H9 (cell line): ENCODE data around the gene CBLN2. TPM values are rescaled to one million over a fixed set of nuclear protein-coding genes. Genes with fewer than 3 reads are reported as not detected.

Source experiments
- DNase-seq: peaks from one replicate; pipeline ENCODE4 v3.0.0-alpha.2; 2017
- H2AFZ ChIP-seq: one replicate; pipeline ENCODE4 v1.6.1; 2013; ENCODE audit warnings: mild to moderate bottlenecking, low read length, control low read depth, moderate library complexity
- H2AK5ac ChIP-seq: 2 replicates; pipeline ENCODE4 v1.6.1; 2013; ENCODE audit warnings: low read length, control low read depth, mixed read lengths; ENCODE audit not compliant: insufficient read length
- H2BK120ac ChIP-seq: one replicate; pipeline ENCODE4 v1.6.1; 2013; ENCODE audit warnings: low read depth, mild to moderate bottlenecking, low read length, control low read depth, inconsistent platforms; ENCODE audit not compliant: poor library complexity, severe bottlenecking
- H2BK12ac ChIP-seq: 2 replicates; pipeline ENCODE4 v1.6.1; 2013; ENCODE audit warnings: low read length, control low read depth, mixed read lengths, low read depth; ENCODE audit not compliant: insufficient read length
- H2BK15ac ChIP-seq: 2 replicates; pipeline ENCODE4 v1.6.1; 2013; ENCODE audit warnings: low read depth, low read length, control low read depth
- H2BK20ac ChIP-seq: one replicate; pipeline ENCODE4 v1.6.1; 2013; ENCODE audit warnings: low read depth, mild to moderate bottlenecking, low read length, control low read depth, inconsistent platforms; ENCODE audit not compliant: poor library complexity, severe bottlenecking
- H2BK5ac ChIP-seq: 2 replicates; pipeline ENCODE4 v1.6.1; 2013; ENCODE audit warnings: low read length, control low read depth, mixed read lengths; ENCODE audit not compliant: insufficient read length
- H3K14ac ChIP-seq: 2 replicates; pipeline ENCODE4 v1.6.1; 2013; ENCODE audit warnings: low read length, control low read depth; ENCODE audit not compliant: insufficient read depth
- H3K18ac ChIP-seq: 2 replicates; pipeline ENCODE4 v1.6.1; 2013; ENCODE audit warnings: low read depth, mild to moderate bottlenecking, mixed read lengths, low read length, control low read depth; ENCODE audit not compliant: insufficient read length
- H3K23ac ChIP-seq: 2 replicates; pipeline ENCODE4 v1.6.1; 2013; ENCODE audit warnings: low read length, control low read depth, mixed read lengths, low read depth; ENCODE audit not compliant: insufficient read length
- H3K23me2 ChIP-seq: 2 replicates; pipeline ENCODE4 v1.6.1; 2013; ENCODE audit warnings: low read depth, mild to moderate bottlenecking, mixed read lengths, low read length, control low read depth; ENCODE audit not compliant: insufficient read length, poor library complexity, severe bottlenecking
- H3K27ac ChIP-seq: 2 replicates; pipeline ENCODE4 v1.5.1; 2013; ENCODE audit warnings: low read length, control low read depth, mixed read lengths, low read depth; ENCODE audit not compliant: insufficient read length
- H3K27me3 ChIP-seq: 2 replicates; pipeline ENCODE4 v1.6.1; 2013; ENCODE audit warnings: low read length, control low read depth, inconsistent platforms; ENCODE audit not compliant: insufficient read depth
- H3K4ac ChIP-seq: 2 replicates; pipeline ENCODE4 v1.6.1; 2013; ENCODE audit warnings: low read depth, mild to moderate bottlenecking, control low read depth, inconsistent platforms, low read length, moderate library complexity
- H3K4me1 ChIP-seq: 2 replicates; pipeline ENCODE4 v1.6.1; 2013; ENCODE audit warnings: low read length, control low read depth, inconsistent platforms; ENCODE audit not compliant: insufficient read depth
- H3K4me2 ChIP-seq: 2 replicates; pipeline ENCODE4 v1.6.1; 2013; ENCODE audit warnings: low read length, control low read depth, mixed read lengths; ENCODE audit not compliant: insufficient read length, insufficient read depth
- H3K56ac ChIP-seq: 2 replicates; pipeline ENCODE4 v1.6.1; 2013; ENCODE audit warnings: low read depth, mild to moderate bottlenecking, mixed read lengths, low read length, control low read depth; ENCODE audit not compliant: insufficient read length
- H3K79me1 ChIP-seq: 2 replicates; pipeline ENCODE4 v1.6.1; 2013; ENCODE audit warnings: low read depth, mild to moderate bottlenecking, moderate library complexity, low read length, control low read depth, inconsistent platforms; ENCODE audit not compliant: insufficient read depth, poor library complexity, severe bottlenecking
- H3K79me2 ChIP-seq: 2 replicates; pipeline ENCODE4 v1.6.1; 2013; ENCODE audit warnings: low read length, control low read depth, inconsistent platforms; ENCODE audit not compliant: insufficient read depth
- H3K9ac ChIP-seq: 2 replicates; pipeline ENCODE4 v1.6.1; 2013; ENCODE audit warnings: low read length, control low read depth, mixed read lengths; ENCODE audit not compliant: insufficient read length; ENCODE audit errors: extremely low read depth
- H3K9me3 ChIP-seq: one replicate; pipeline ENCODE4 v1.6.1; 2013; ENCODE audit warnings: low read depth, low read length, inconsistent platforms; ENCODE audit not compliant: control insufficient read depth
- H3T11ph ChIP-seq: one replicate; pipeline ENCODE4 v1.6.1; 2013; ENCODE audit warnings: mild to moderate bottlenecking, low read length, control low read depth, inconsistent platforms
- H4K20me1 ChIP-seq: one replicate; pipeline ENCODE4 v1.6.1; 2013; ENCODE audit not compliant: control insufficient read depth, insufficient read length, insufficient read depth
- H4K5ac ChIP-seq: 2 replicates; pipeline ENCODE4 v1.6.1; 2013; ENCODE audit warnings: low read depth, mild to moderate bottlenecking, mixed read lengths, low read length, control low read depth; ENCODE audit not compliant: insufficient read length
- H4K8ac ChIP-seq: replicated peaks from 2 replicates; pipeline ENCODE4 v1.6.1; 2013; ENCODE audit warnings: low read length, control low read depth, mixed read lengths, low read depth; ENCODE audit not compliant: insufficient read length
- H4K91ac ChIP-seq: 2 replicates; pipeline ENCODE4 v1.6.1; 2013; ENCODE audit warnings: low read depth, mild to moderate bottlenecking, moderate library complexity, mixed read lengths, low read length, control low read depth; ENCODE audit not compliant: insufficient read length
- H3K27ac Mint-ChIP-seq, 3 experiments: 2 replicates in 2 of 3; 3 replicates in 1 of 3; pipeline ENCODE4 v1.8.0; 2020 to 2021; ENCODE audit warnings: mixed read lengths in 3 of 3, mild to moderate bottlenecking in 1 of 3, moderate library complexity in 1 of 3
- H3K27me3 Mint-ChIP-seq: 2 replicates; pipeline ENCODE4 v1.8.0; 2021; ENCODE audit warnings: low read depth, mild to moderate bottlenecking, moderate library complexity, mixed read lengths
- H3K36me3 Mint-ChIP-seq, 3 experiments: 2 replicates in 2 of 3; 3 replicates in 1 of 3; pipeline ENCODE4 v1.8.0; 2020 to 2021; ENCODE audit warnings: low read depth in 3 of 3, mixed read lengths in 3 of 3; ENCODE audit not compliant: insufficient read depth in 1 of 3
- H3K4me1 Mint-ChIP-seq, 2 experiments: 2 replicates each; pipeline ENCODE4 v1.8.0; 2020; ENCODE audit warnings: mixed read lengths in 2 of 2
- H3K4me3 Mint-ChIP-seq, 2 experiments: 2 replicates in 1 of 2; 3 replicates in 1 of 2; pipeline ENCODE4 v1.8.0; 2020 to 2021; ENCODE audit warnings: mild to moderate bottlenecking in 2 of 2, mixed read lengths in 2 of 2, moderate library complexity in 1 of 2
- H3K9me3 Mint-ChIP-seq, 2 experiments: 2 replicates in 1 of 2; 3 replicates in 1 of 2; pipeline ENCODE4 v1.8.0; 2020; ENCODE audit warnings: mild to moderate bottlenecking in 2 of 2, mixed read lengths in 2 of 2, moderate library complexity in 1 of 2
- CTCF ChIP-seq: fragments of 200-600 bp; sonication (generic); conservative IDR thresholded peaks from 3 replicates; pipeline ENCODE4 v1.8.0; 2021; ENCODE audit warnings: antibody characterized with exemption, mild to moderate bottlenecking
- WGBS: extraction: QIAGEN DNeasy Blood & Tissue Kit; methylation state at CpG from one replicate; pipeline ENCODE4 v1.1.7; 2013; ENCODE audit warnings: missing lambda C conversion rate, low lambda C conversion rate, mixed read lengths; ENCODE audit not compliant: insufficient read length; ENCODE audit errors: extremely low coverage; 5-methylcytosine and 5-hydroxymethylcytosine counted together
- total RNA-seq: library from RNA; stranded (reverse); gene quantifications from 2 replicates; pipeline ENCODE4 v1.2.1, GENCODE V29; 2021

CBLN2 gene
- total RNA-seq, 1 experiment from 2014 or later = not detected

GRCh38 chr18:72588360-72588759 lies 44.2 kb upstream of the CBLN2 start:
- Histone ChIP-seq H2BK12ac (no peak overlapping the region), H2BK120ac (no peak overlapping the region), H3K79me1 (no peaks in the 10 kb centered on the region), H3K9ac (no peak overlapping the region), H3K14ac (no peak overlapping the region), H3K23me2 (no peaks in the 10 kb centered on the region), H2BK15ac (no peak overlapping the region), H3K18ac (no peak overlapping the region), H3K9me3 (no peaks in the 10 kb centered on the region), H3K4me2 (no peak overlapping the region), H4K5ac (no peak overlapping the region), H3K56ac (no peak overlapping the region), H4K91ac (no peak overlapping the region), H2AK5ac (no peak overlapping the region), H3K4ac (no peak overlapping the region), H3K79me2 (no peaks in the 10 kb centered on the region), H3K27ac (no peak overlapping the region), H2AFZ (no peak overlapping the region), H4K8ac (no peak overlapping the region), H4K20me1 (no peaks in the 10 kb centered on the region), H2BK20ac (no peak overlapping the region), H2BK5ac (no peak overlapping the region), H3T11ph (no peak overlapping the region), H3K4me1 (no peaks in the 10 kb centered on the region), H3K23ac (no peak overlapping the region), H3K27me3 (no peaks in the 10 kb centered on the region)
- no CpG with 5 or more reads among the region's 5 CpGs for WGBS
- Mint-ChIP-seq H3K27ac (no peak overlapping the region), H3K27me3 (peaks cover 2% of the 10 kb centered on the region; the same call in 1 of the 2 replicates), H3K4me1 (no peaks in the 10 kb centered on the region), H3K36me3 (no peaks in the 10 kb centered on the region; a peak in 1 of 7 replicates), H3K9me3 (peaks cover 0 to 3% of the 10 kb centered on the region in 2 experiments; a peak in 1 of 5 replicates), H3K4me3 (no peak overlapping the region)
- no peak for TF ChIP-seq CTCF
- DNase-seq = no peak
